Retinal pigment epithelial cell (primary cell): ENCODE measurements around the gene RTTN.

Source experiments
- DNase-seq: peaks from one replicate; pipeline ENCODE4 v3.0.0-alpha.2; 2010; ENCODE audit warnings: low read depth
- H3K4me3 ChIP-seq: 2 replicates; pipeline ENCODE4 v1.5.1; 2011; ENCODE audit warnings: mild to moderate bottlenecking, low read length, control low read depth, moderate library complexity
- CTCF ChIP-seq: conservative IDR thresholded peaks from 2 replicates; pipeline ENCODE4 v1.5.1; 2011; ENCODE audit warnings: low read depth, low read length, control low read depth, inconsistent platforms

RTTN gene

GRCh38 chr18:69992776-69993175 lies 212.7 kb downstream of the RTTN start:
- TF ChIP-seq CTCF = no peak
- H3K4me3 ChIP-seq = no peak overlapping the region
- DNase-seq = no peak

DNA sequence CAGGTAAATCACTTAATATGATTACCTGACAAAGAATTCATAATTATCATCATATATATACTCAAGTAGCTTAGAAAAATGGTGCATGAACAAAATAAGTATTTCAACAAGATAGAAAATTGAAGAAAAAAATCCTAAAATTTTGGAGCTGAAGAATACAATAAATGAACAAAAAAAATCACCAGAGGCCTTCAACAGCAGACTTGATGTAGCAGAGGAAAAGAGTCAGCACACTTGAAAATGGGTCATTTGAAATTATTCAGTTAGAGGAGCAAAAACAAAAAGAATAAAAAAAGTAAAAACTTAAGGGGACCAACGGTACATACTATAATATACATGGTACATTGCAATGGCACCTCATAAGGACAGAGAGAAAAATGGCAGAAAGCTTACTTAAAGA lies 217.6 kb downstream of the RTTN start:
- no peak overlapping the region for H3K4me3 ChIP-seq
- TF ChIP-seq CTCF = no peak
- no peak for DNase-seq

DNA sequence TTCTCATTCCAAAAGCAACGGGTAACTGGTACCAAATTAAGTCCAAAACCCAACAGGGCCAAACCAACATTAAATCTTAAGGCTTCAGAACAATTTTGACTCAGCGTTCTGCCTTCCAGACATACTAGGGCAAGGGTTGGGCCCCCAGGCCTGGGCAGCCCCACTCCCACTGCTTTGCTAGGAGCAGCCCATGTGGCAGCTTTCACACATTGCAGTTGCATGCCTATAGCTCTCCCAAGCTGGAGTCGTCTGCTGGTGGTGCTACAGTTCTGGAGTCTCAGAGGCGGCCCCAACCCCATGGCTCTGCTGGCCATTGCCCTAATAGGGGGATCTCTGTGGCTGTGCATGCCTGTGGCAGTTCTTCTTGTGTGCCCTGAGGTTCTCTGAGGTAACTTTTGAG lies 220.2 kb downstream of the RTTN start:
- DNase-seq = no peak
- H3K4me3 ChIP-seq = no peak overlapping the region
- TF ChIP-seq CTCF = no peak

DNA sequence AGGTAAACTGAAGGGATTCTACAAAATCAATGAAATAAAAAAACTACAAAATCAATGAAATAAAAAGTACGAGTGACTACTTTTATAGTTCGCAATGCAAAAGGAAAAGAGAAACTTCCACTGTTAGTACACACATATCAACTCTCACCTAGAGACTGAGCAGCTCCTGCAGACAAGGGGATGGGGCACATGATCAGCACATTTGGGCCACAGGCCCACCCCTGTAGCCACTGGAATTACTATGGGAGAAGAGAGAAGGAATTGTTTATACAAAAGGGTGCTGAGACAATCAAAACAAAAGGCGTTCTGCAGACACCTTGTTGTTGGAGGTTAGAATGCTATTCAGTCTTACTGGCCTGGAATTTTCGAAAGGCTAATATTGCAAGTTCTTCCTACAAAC lies 223.1 kb downstream of the RTTN start:
- TF ChIP-seq CTCF = no peak

GRCh38 chr18:69981948-69982347 lies 223.5 kb downstream of the RTTN start:
- DNase-seq = no peak
- no peak overlapping the region for H3K4me3 ChIP-seq
- TF ChIP-seq CTCF = no peak

More for the DNA sequence above, 223.1 kb downstream of the RTTN start:
- no peak for DNase-seq
- no peak overlapping the region for H3K4me3 ChIP-seq

GRCh38 chr18:69980982-69981804 lies 224.3 kb downstream of the RTTN start:
- no peak for DNase-seq
- no peak for TF ChIP-seq CTCF
- H3K4me3 ChIP-seq = no peak overlapping the region

GRCh38 chr18:69980509-69980908 lies 225.0 kb downstream of the RTTN start:
- no peak overlapping the region for H3K4me3 ChIP-seq
- no peak for TF ChIP-seq CTCF
- no peak for DNase-seq
